GM21737 (cell line): ENCODE data around the gene PRM2.

Experiments used
- ATAC-seq: cut with Tn5 transposase; IDR thresholded peaks from one replicate; pipeline ENCODE4 v1.9.1; 2021; ENCODE audit warnings: mild to moderate bottlenecking, moderate library complexity; ENCODE audit not compliant: unreplicated experiment

Gene PRM2

DNA sequence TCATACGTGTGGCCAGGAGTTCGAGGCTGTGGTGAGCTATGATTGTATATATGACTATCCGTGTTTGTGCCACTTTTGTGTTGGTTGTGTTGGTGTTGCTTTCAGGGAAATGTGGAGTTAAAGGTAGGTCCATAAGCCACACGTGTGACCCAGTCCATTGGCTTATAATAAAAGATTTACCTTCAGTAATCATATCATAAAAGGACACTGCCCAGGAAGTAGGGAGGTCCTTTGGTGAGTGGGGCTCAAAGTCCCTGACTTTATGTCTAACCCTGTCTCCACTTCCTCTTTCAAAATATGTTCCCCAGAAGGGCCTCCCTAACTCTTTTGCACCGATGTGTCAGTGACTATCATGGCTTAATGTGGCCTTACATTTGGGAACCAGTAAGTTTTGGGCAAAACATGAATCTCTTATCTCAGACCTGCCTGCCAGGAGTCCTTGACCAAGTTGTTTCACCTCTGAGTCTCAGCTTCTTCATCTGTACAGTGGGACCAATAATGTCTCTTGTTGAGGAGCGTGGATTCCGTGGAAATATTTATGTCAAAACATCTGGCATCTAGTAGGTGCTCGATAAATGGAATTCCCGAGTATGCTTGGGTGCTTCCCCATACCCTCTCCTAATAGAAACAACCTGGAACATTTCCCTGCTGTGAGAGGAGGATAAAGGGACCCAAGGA lies 12.0 kb downstream of the PRM2 start:
- no peak for ATAC-seq

DNA sequence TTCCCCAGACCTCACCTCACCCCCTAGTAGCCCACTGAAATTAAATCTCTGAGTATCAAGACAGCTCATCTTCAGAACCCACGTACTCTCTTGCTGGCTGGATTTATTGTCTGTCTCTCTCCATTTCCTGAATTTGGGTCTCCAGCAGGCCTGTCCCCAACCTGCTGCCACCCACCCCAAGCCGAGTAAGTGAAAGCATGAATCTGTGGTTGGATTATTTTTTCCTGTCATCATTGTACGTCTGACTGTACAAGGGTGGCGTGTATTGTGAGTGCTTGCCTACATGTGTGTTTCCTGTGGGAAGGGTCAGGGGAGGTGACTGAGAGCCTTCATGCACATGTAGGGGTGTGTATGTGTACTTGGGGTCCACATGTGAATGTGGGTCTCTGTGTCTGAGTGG lies 12.5 kb downstream of the PRM2 start:
- no peak for ATAC-seq

DNA sequence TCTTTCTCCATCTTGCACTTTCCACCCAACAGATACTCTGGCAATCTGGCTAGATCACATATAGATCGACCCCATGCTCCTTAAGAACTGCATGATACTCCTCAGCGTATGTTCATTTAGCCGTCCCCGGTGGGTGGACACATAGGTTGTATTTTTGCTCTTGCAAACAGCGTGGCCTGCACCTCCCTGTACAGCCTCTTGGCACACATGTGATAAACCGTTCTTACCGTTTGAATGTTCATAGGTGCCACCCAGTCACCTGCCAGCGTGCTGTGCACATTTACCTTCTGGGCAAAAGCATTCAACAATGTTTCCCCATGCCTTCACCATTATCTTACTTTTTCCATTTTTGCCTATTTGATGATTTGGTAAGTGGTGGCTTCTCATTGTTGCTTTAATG lies 13.4 kb downstream of the PRM2 start:
- no peak for ATAC-seq

DNA sequence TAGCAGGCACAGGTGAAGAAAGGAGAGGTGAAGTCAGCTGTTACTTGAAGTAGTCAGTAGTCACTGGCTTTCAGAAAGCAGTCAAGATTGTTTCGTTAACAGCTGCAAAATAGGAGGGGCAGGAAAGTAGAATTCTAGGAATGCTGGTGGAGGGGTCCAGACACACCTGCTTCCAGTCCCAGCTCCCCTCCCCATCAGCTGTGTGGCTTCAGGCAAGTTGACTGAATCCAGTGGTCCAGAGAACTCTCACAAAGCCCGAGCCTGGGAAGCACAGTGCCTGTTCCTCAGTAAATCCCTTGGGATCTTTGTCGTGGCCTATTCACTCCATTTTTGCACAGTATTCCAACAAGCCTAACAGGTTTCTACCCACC lies 15.7 kb downstream of the PRM2 start:
- ATAC-seq, result no peak

DNA sequence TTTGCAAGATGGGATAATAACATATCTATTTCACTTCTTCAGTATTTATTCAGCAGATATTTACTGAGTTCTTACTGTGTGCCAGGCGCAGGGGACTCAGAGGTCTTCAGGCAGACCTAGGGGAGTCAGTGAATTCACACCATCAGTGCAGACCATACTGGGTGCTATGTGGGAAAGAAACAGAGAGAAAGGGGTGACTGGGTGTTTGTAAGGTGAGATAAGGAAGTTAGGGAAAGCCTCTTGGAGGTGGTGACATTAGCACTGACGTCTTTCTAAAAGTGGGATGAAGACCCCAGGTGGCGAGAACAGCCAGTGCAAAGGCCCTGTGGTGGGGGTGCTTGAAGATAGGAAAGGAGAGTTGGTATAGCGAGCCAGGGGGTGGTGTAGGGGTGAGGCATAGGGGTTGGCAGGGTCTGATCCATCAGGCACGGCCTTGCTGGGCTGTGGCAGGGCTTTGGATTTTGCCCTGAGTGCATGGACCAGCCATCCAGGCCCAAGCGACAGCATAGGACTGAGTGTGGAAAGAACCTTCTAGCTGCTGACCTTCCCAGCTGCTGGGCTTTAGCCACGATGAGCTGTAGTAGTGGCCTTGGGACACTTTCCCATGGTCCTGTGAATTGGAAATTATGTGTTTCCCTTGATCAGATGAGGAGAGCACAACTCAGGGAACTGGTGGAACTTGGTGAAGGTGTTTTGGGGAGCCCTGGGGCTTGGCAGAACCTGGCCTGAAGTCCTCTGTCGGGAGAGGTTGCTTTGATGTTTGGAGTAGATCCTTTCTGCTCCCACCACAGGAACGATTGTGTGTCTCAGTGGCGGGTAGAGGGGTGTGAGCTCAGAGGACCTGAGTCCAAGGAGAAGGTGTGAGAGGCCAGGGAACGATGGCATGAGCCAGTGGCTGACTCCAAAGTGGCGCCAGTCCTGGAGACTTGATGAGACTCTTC lies 16.4 kb downstream of the PRM2 start:
- no peak for ATAC-seq

DNA sequence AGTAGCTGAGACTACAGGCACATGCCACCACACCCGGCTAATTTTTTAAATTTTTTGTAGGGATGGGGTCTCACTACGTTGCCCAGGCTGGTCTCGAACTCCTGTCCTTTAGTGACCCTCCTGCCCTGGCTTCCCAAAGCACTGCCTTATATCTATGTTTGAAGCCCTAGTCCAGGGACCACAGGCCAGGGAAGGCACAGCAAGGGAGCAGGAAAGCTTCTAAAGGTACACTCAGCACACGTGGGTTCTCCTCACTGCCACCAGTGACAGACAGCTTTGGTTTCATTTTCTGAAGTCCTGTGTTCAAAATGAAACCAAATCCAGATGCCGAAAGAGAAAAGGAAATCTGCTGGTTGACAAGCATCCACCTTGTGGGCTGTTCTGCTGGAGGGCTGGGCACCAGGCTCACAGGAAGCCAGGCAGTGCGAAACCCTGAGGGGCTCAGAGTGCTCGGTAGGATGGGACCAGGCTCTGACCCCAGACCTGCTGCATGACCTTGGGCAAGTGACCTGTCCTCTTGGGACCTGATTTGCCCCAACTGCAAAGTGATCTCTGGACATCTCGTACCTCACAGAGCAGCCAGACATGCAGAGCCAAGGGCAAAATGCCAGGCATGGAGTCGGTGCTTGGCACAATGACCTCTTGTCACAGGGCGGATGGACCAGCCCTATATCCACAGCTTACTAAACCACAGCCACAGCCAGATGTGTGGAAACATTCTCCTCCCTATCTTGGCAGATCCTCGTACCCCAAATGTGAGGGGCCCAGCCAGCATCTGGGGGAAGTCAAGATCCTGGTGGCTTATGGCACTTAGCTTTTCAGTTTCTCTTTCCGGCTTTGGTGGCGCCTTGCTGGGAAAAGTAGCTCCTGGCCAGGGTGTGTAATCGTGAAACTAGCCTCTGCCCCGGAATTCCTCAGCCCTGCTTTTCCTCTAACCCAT lies 17.5 kb downstream of the PRM2 start:
- ATAC-seq, result no peak

DNA sequence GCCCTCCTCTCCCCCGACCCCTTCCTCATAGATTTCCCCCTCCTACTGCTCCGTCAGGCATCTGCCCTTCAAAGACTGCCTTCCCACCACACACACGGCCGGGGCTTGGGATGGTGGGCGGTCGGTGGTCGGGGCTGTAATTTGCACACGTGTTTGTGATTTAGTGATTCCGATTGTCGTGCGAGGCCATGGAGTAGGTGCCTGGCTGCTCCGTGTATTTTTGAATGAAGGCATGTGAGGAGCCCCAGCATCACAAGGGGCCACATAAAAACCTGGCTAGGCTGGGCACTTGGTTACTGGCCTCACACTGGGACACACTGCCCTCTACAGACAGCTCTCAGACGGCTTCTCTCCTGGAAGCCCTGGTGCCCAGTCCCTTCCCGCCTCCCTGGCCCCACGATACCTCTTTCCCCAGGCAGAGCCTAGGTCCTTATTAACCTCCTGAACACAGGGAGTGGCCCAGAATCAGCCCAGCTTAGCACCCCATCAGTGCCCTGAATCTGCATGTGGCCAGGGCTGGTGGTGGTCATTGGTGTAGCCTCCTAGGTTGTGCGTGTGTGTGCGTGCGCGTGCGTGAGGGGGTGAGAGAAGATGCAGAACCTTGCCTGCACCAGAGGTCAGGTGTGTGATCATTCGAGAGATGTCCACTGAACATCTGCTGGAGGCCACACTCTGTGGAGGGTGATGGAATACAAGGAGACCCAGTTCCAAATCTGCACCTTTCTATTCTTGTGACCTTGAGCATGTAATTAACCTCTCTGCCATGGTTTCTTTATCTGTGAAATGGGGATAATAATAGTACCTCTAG lies 18.9 kb downstream of the PRM2 start:
- no peak for ATAC-seq

DNA sequence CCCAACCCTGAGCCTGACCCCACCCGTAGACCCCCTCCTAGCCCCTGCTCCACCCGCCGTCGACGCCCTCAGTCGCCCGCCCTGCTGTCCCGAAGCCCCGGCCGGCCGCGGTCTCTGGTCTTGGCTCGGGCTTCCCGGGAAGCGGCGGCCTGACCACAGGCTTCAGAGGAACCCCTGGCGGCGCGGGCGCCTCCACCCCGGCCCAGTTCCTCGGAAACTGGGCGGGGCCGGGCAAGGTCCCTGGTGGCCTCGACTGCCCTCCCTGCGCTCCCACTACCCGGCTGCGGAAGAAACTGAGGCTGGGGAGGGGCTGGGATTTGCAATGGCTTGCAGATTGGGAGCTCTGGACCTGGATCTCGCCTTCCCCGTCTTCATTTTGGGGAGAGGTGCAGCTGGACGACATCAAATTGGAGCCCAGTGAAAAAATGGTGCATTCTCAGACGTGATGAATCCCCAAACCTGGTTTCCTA lies 19.6 kb downstream of the PRM2 start:
- no peak for ATAC-seq

DNA sequence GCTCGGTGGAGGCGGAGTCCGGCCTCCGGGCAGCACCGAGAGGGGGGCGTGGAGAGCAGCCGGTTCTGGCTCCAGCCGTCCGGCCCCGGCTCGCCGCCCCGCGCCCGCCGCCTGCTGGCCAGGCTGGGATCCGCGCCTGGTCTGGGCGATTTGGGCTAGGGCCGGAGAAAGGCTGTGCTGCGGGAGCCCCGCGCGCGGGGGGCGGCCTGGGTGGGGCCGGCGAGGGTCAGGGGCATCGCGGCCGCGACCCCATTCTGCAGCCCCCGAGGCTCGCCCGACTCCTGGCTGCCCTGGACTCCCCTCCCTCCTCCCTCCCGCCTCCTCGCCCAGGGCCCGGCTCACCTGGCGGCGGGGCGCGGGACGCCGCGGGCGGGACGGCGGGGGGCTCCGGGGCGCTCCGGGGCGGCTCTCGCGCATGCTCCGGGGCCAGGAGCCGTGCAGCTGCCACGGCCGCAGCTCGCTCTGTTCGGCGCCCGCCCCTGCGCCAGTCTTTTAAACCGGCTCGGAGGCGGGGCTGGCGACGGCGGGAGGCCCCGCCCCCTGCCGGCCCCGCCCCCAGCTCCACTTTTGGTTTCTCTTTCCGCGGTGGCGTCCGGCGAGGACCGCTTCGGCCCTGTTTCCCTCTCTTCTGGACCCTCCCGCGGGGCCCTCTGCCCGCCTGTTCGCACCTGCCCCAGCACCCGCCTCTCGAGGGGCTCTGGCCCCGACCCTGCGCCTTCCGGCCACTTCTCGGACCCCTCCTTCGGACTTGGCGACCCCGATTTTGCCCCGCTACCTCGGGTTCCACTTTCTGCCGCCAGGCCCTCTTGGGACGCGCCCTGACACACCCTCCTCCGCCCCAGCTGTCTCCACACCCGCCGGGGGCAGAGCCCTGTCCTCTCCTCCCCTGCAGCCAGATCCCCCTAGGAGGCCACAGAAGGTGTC lies 20.3 kb downstream of the PRM2 start, which contains the start of gene SOCS1:
Gene SOCS1 (minus strand): TSS at position 468 of the 924 bp plus-strand sequence. CDS start 726 bp downstream, outside the sequence.
- peak; percentile 46 for ATAC-seq

DNA sequence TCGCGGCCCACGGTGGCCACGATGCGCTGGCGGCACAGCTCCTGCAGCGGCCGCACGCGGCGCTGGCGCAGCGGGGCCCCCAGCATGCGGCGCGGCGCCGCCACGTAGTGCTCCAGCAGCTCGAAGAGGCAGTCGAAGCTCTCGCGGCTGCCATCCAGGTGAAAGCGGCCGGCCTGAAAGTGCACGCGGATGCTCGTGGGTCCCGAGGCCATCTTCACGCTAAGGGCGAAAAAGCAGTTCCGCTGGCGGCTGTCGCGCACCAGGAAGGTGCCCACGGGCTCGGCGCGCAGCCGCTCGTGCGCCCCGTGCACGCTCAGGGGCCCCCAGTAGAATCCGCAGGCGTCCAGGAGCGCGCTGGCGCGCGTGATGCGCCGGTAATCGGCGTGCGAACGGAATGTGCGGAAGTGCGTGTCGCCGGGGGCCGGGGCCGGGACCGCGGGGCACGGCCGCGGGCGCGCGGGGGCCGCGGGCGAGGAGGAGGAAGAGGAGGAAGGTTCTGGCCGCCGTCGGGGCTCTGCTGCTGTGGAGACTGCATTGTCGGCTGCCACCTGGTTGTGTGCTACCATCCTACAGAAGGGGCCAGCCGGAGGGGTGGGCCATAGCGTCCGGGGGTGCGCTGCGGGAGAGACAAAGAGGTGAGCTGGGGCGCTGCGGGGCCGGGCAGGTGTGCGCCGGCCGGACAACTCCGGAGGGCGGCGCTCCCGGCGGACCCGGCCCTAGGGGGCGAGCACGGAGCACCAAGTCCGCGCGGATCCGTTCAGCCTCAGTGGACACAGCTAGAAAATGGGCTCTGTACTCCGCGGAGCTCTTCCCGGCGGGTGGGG lies 21.2 kb downstream of the PRM2 start:
- ATAC-seq, result peak; percentile 3

DNA sequence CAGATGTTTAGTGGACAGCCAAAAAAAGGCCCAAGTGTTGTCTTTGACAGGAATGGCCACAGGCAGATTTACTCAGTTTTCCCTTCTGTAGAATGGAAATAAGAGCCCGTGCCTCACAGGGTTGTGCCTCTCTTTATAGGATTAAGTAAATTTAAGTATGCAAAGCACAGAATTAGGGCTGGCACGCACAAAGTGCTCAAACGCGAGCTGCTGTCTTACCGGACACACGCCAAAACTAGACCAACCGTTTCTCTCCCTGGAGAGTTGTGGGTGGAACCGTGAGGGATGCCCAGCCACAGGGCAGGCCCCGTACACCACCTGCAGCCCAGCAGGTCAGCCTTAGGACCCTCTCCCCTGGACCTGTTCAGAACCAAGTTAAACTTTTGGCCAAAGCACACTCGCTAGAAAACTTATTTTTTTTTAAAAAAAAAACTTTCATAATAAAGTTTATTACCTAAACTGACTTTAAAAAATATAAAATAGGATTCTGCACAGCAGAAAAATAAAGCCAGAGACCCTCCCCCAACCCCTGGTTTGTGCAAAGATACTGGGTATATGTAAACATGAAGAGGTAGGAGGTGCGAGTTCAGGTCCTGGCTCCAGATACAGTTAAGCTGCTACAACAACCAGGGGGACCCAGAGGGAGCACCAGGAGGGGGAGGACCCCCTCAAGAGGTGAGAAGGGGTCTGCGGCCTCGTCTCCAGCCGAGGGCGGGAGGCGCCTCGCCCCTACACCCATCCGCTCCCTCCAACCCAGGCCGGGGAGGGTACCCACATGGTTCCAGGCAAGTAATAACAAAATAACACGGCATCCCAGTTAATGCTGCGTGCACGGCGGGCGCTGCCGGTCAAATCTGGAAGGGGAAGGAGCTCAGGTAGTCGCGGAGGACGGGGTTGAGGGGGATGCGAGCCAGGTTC lies 22.0 kb downstream of the PRM2 start:
- no peak for ATAC-seq

DNA sequence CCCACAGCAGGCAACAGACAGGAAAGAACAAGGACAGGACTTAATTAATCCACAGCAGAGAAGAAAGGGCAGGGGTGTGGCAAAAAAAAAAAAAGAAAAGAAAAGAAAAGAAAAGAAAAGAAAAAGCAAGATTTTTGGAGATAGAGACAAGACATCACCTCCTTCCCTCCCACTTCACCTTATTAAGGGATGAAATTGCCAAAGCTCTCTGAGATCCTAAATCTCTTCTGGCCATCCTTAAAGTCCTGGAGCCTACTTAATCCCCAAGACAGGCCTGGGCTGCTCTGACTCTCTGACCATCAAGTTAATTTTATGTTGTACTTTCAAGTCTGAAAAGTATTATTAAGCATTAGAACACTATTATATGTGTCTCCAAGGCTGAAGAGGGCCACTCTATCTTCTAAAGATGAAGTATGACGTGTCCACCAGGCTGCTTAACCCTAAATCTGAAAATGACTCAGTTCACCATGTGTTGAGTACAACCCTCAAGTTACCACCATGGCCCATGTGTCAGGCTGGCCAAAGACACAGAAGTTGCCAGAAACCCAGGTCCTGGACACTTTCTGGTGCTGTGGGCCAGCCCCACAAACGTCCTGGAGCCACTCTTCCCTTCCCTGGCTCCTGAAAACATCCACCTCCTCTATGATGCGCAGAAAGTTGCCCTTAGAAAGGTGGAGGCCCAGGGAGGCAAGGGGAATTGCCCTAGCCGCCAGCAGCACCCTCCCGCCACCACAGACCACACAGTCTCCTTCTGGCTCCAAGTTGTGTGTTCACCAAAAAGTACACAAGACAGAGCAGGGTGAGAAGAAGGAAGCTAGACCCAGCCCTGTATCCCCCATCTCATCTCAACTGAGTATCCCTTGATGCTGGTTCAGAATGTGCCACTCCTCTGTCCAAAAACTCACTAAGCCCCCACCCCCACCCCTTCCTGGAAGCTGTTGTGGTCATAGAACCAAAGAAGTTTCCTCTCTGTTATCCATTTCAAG lies 23.0 kb downstream of the PRM2 start:
- no peak for ATAC-seq

DNA sequence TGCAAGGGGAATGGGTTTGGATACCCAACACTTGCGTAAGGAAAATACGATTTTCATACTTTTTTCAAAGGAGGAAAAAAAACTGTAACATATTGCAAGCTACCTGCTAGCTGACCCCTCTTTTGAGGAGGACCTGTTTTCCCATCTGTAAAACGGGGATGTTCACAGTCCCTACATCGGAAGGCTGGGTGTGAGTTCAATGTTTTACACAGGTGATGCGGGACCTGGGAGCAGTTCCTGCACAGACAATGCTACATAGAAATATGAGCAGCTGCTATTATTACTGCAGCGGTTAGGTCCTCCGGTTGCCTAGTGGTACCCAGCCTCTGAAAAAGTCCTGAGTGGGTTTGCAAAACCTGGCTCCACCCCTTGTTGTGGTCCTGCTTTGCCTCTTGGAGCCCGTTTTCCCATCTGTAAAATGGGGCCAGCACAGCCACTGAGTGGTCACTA lies 23.8 kb downstream of the PRM2 start:
- no peak for ATAC-seq

DNA sequence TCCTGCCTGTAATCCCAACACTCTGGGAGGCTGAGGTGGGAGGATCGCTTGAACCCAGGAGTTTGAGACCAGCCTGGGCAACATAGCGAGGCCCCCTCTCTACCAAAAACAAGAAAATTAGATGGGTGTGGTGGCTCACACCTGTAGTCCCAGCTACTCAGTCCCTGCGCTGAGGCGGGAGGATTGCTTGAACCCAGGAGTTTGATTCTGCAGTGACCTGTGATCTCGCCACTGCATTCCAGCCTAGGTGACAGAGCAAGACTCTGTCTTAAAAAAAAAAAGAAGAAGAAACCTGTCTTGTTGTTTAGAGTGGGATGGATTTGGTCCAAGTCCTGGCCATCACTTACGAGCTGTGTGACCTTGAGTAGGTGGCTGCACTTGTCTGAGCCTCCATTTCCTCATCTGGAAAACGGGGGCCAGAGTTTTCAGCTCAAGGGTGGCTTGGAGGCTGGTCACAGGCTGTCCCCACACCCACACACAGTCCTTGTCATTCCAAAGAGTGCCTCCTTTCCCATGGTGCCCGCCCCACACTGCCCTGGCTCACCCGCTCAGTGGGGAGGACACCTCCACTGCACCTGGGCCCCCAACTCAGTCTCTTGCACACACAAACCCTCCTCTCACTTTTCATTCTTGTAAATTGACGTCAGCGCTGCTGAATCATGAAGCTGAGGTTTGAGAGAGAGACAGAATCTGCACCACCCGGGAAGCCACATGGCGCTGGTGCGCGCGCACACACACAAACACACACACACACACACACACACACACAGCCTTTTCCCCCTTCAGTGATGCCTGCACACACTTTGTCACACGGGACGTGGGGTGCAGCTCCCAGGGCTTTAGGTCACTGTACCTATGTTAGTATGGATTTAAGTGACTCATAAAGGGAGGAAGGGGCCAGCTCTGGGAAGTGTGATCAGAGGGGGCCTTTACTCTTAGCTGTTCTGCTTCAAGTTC lies 24.5 kb downstream of the PRM2 start:
- ATAC-seq, result no peak
